ENCODE data around the gene TBL2. TPM values are rescaled to one million over a fixed set of nuclear protein-coding genes. Genes with fewer than 3 reads are reported as not detected.
"Not testable (repeated sequence)": the region's sequence is repeated elsewhere in the genome, so short reads cannot be mapped to it uniquely, and the experiment has no call there.

The TBL2 gene
- total RNA-seq, 4 donors from 2014 or later: 19.1 to 52.5 (median 38.2) TPM

DNA sequence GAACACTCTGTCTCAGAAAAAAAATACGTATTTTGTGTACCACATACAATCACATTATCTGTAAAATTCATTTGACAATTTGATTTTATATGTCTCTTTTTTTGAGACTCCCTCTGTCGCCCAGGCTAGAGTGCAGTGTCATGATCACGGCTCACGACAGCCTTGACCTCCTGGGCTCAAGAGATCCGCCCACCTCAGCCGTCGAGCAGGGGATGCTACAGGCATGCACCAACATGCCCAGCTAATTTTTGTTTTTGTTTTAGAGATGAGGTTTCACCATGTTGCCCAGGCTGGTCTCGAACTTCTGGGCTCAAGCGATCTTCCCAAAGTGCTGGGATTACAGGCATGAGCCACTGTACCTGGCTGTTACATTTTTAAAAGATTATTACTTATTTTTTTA lies 44.6 kb downstream of the TBL2 start:
- 87% methylated on average over 9 of the region's 9 CpGs for WGBS
- Histone ChIP-seq H3K4me3 (no peak overlapping the region), H3K4me1 (no peaks in the 10 kb centered on the region), H3K27ac (replicated peaks in 1 of 4) (no peak overlapping the region), H3K9me3 (no peaks in the 10 kb centered on the region), H3K27me3 (no peaks in the 10 kb centered on the region), H3K36me3 (peaks cover 39 to 63% (median 43%) of the 10 kb centered on the region in 4 donors)
- TF ChIP-seq POLR2A (IDR thresholded peaks at IDR 0.05; ENCODE audit: low read depth): no peak
- no peak for TF ChIP-seq POLR2AphosphoS5 (IDR thresholded peaks at IDR 0.05)
- no peak for TF ChIP-seq EP300 (IDR thresholded peaks at IDR 0.05)
- TF ChIP-seq, protein P1, sequence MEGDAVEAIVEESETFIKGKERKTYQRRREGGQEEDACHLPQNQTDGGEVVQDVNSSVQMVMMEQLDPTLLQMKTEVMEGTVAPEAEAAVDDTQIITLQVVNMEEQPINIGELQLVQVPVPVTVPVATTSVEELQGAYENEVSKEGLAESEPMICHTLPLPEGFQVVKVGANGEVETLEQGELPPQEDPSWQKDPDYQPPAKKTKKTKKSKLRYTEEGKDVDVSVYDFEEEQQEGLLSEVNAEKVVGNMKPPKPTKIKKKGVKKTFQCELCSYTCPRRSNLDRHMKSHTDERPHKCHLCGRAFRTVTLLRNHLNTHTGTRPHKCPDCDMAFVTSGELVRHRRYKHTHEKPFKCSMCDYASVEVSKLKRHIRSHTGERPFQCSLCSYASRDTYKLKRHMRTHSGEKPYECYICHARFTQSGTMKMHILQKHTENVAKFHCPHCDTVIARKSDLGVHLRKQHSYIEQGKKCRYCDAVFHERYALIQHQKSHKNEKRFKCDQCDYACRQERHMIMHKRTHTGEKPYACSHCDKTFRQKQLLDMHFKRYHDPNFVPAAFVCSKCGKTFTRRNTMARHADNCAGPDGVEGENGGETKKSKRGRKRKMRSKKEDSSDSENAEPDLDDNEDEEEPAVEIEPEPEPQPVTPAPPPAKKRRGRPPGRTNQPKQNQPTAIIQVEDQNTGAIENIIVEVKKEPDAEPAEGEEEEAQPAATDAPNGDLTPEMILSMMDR (IDR thresholded peaks at IDR 0.05): no peak
- intact Hi-C loops (cut with DNase I): no loop called here
- DNase-seq (ENCODE audit: extremely low spot score): no peak

DNA sequence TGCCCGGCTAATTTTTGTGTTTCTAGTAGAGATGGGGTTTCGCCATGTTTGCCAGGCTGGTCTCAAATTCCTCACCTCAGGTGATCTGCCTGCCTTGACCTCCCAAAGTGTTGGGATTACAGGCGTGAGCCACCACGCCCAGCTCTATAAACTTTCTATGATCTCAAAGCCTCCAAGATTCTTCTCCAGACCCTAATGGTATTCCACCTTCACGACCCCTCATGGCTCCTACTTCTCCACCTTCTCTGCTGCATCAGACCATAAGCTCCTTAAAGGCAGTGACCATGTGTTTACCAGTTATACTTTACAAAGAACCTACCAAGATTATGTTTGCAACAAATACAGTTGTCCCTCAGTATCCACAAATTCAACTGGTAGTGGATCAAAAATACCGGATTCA lies 46.2 kb downstream of the TBL2 start:
- Histone ChIP-seq H3K36me3 (peaks cover 24 to 48% (median 28%) of the 10 kb centered on the region in 4 donors), H3K4me1 (no peaks in the 10 kb centered on the region), H3K27me3 (no peaks in the 10 kb centered on the region), H3K27ac (replicated peaks in 1 of 4) (no peak overlapping the region), H3K4me3 (no peak overlapping the region), H3K9me3 (no peaks in the 10 kb centered on the region)
- 95% methylated on average over 6 of the region's 6 CpGs for WGBS
- DNase-seq (ENCODE audit: extremely low spot score): no peak
- TF ChIP-seq EP300 (IDR thresholded peaks at IDR 0.05) (no peak), POLR2AphosphoS5 (IDR thresholded peaks at IDR 0.05) (no peak), POLR2A (IDR thresholded peaks at IDR 0.05; ENCODE audit: low read depth) (no peak)
- TF ChIP-seq, protein P1 (IDR thresholded peaks at IDR 0.05): no peak
- intact Hi-C loops (cut with DNase I): no loop called here

GRCh38 chr7:73530800-73531199 lies 47.6 kb downstream of the TBL2 start:
- no peak overlapping the region for H3K27ac ChIP-seq (replicated peaks in 1 of 4)
- WGBS: 97% methylated on average over 3 of the region's 3 CpGs
- no peaks in the 10 kb centered on the region for H3K4me1 ChIP-seq
- H3K9me3 ChIP-seq: no peaks in the 10 kb centered on the region
- intact Hi-C loops (cut with DNase I): no loop called here
- H3K4me3 ChIP-seq: no peak overlapping the region
- no peak for DNase-seq (ENCODE audit: extremely low spot score)
- no peak for TF ChIP-seq POLR2A (IDR thresholded peaks at IDR 0.05; ENCODE audit: low read depth)
- TF ChIP-seq, protein P1 (IDR thresholded peaks at IDR 0.05): no peak
- no peak for TF ChIP-seq EP300 (IDR thresholded peaks at IDR 0.05)
- no peak for TF ChIP-seq POLR2AphosphoS5 (IDR thresholded peaks at IDR 0.05)
- no peaks in the 10 kb centered on the region for H3K27me3 ChIP-seq
- peaks cover 10 to 33% (median 13%) of the 10 kb centered on the region in 4 donors for H3K36me3 ChIP-seq

DNA sequence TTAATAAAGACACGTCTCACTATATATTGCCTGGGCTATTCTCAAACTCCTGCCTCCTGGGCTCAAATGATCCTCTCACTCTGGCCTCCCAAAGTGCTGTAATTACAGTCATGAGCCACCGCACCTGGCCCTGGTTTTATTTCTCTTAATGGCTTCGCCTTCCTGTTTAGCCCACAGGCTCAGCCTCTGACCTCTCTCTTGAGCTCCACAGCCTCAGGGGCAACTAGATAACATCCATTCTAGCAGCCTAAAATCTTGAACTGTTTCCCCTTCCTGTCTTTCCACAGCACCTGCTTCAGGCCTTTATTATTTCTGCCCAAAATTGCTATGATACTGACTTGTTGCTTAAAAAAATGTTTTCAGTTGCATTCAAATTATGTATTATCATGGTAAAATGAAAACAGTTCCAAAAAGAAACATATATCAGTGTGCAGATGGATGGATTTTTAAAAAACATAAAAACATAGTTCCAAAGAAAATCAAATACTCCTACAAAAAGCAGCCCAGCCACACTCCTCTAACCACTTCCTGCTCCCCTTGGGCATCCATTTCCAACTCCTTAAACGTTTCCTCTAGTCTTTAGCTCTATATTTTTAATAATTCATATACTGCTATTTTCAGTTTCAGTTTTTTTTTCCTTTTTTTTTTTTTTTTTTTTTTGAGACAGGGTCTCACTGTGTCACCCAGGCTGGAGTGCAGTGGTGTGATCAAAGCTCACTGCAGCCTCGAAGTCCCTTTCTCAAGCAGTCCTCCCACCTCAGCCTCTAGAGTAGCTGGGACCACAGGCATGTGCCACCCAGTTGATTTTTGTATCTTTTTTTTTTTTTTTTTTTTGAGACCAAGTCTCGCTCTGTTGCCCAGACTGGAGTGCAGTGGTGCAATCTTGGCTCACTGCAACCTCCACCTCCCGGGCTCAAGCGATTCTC lies 51.2 kb downstream of the TBL2 start:
- Histone ChIP-seq H3K4me1 (peaks cover 4 to 9% (median 8%) of the 10 kb centered on the region in 4 donors), H3K27ac (replicated peaks in 1 of 4) (no peak overlapping the region), H3K9me3 (no peaks in the 10 kb centered on the region), H3K27me3 (no peaks in the 10 kb centered on the region), H3K36me3 (no peaks in the 10 kb centered on the region), H3K4me3 (no peak overlapping the region)
- intact Hi-C loops (cut with DNase I): no loop called here
- TF ChIP-seq POLR2A (IDR thresholded peaks at IDR 0.05; ENCODE audit: low read depth): no peak
- TF ChIP-seq POLR2AphosphoS5 (IDR thresholded peaks at IDR 0.05): no peak
- no peak for TF ChIP-seq EP300 (IDR thresholded peaks at IDR 0.05)
- TF ChIP-seq, protein P1 (IDR thresholded peaks at IDR 0.05): no peak
- WGBS: 75% methylated on average over 8 of the region's 8 CpGs
- no peak for DNase-seq (ENCODE audit: extremely low spot score)

DNA sequence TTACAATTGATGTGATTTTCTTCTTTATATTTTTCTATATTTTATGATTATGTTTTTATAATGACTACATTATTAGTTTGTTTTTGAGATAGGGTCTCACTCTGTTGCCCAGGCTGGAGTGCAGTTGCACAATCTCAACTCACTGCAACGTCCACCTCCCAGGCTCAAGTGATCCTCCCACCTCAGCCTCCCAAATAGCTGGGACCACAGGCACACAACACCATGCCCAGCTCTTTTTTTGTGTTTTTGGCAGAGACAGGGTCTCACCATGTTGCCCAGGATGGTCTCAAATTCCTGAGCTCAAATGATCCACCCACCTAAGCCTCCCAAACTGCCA lies 52.3 kb downstream of the TBL2 start:
- intact Hi-C loops (cut with DNase I); DNase-seq (ENCODE audit: extremely low spot score); H3K4me3 ChIP-seq; H3K9me3 ChIP-seq; H3K27me3 ChIP-seq; H3K27ac ChIP-seq (replicated peaks in 1 of 4); H3K36me3 ChIP-seq: not testable (repeated sequence)
- H3K4me1 ChIP-seq: peaks cover 4 to 10% (median 8%) of the 10 kb centered on the region in 4 donors
- 81% methylated on average over 1 of the region's 1 CpG for WGBS
